ENCODE measurements around the gene FLT3LG.
A peak's percentile ranks its signal among the peaks of the same experiment; 100 is the strongest.
"Not testable (repeated sequence)": the region's sequence is repeated elsewhere in the genome, so short reads cannot be mapped to it uniquely, and the experiment has no call there.

The FLT3LG gene

DNA sequence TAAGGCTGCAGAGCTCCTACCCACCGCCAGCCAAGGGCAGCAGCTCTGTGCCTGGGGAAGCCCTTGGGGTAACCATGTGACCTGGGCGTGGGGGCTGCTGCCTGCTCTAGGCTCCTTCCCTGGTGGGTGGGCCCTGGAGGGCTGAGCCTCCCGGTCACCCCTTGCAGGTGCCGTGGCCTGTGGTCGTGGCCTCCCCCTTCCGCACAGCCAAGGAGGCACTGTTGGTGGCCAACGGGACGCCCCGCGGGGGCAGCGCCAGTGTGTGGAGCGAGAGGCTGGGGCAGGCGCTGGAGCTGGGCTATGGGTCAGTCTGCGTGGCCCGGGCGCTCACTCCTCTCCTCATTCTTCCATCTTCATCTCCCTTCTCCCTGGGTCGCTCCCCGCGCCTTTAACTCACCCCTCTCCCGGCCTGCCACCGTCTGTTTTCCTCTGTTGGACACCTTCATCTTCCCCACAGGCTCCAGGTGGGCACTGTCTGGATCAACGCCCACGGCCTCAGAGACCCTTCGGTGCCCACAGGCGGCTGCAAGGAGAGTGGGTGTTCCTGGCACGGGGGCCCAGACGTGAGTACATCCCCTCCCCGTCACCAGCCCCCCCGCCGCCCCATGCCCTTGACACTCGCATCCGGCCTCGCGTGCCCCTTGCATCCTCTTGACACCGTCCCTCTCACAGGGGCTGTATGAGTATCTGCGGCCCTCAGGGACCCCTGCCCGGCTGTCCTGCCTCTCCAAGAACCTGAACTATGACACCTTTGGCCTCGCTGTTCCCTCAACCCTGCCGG, 9.9 kb upstream of the FLT3LG start:
- H3K27ac Mint-ChIP-seq: peak overlapping the region; percentile 50

DNA sequence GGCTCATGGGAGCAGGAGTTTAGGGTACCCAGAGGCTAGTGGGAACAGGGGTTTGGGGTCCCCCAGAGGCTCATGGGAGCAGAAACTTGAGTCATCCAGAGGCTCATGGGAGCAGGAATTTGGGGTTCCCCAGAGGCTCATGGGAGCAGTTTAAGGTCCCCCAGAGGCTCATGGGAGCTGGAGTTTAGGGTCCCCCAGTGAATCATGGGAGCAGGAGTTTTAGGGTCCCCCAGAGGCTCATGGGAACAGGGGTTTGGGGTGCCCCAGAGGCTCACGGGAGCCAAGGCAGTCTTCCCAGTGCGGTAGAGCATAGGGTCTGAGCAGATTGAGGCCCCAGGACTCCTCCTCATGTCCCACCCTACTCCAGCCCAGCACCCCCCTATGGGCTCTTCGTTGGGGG, 8.6 kb upstream of the FLT3LG start:
- Mint-ChIP-seq H3K4me3 (no peak overlapping the region), H3K27ac (no peak overlapping the region), H3K4me1 (ENCODE audit: low read depth) (peaks cover 20% of the 10 kb centered on the region), H3K36me3 (ENCODE audit: low read depth) (peaks cover 52% of the 10 kb centered on the region), H3K27me3 (no peaks in the 10 kb centered on the region), H3K9me3 (no peaks in the 10 kb centered on the region)
- no peak for DNase-seq

More for the DNA sequence above, 9.9 kb upstream of the FLT3LG start:
- peaks cover 55% of the 10 kb centered on the region for H3K36me3 Mint-ChIP-seq (ENCODE audit: low read depth)
- H3K27me3 Mint-ChIP-seq: no peaks in the 10 kb centered on the region
- H3K4me1 Mint-ChIP-seq (ENCODE audit: low read depth): peaks cover 10% of the 10 kb centered on the region
- H3K9me3 Mint-ChIP-seq: no peaks in the 10 kb centered on the region
- DNase-seq: no peak
- H3K4me3 Mint-ChIP-seq: no peak overlapping the region

DNA sequence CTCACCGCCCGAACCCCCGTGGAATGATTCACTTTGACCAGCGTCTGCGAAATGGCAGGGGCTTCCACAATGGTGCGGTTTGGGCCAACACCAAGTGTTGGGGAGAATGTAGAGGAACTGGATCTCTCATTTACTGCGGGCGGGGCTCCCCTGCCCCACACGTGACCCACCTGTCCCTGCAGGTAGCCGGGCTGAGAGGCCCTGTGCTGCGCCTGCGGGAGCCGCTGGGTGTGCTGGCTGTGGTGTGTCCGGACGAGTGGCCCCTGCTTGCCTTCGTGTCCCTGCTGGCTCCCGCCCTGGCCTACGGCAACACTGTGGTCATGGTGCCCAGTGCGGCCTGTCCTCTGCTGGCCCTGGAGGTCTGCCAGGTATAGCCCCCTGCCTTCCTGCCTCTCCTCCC, 5.8 kb upstream of the FLT3LG start:
- no peak for DNase-seq
- Mint-ChIP-seq H3K9me3 (no peaks in the 10 kb centered on the region), H3K36me3 (ENCODE audit: low read depth) (peaks cover 53% of the 10 kb centered on the region), H3K27me3 (no peaks in the 10 kb centered on the region), H3K27ac (peak overlapping the region; percentile 95), H3K4me1 (ENCODE audit: low read depth) (peaks cover 44% of the 10 kb centered on the region), H3K4me3 (no peak overlapping the region)

DNA sequence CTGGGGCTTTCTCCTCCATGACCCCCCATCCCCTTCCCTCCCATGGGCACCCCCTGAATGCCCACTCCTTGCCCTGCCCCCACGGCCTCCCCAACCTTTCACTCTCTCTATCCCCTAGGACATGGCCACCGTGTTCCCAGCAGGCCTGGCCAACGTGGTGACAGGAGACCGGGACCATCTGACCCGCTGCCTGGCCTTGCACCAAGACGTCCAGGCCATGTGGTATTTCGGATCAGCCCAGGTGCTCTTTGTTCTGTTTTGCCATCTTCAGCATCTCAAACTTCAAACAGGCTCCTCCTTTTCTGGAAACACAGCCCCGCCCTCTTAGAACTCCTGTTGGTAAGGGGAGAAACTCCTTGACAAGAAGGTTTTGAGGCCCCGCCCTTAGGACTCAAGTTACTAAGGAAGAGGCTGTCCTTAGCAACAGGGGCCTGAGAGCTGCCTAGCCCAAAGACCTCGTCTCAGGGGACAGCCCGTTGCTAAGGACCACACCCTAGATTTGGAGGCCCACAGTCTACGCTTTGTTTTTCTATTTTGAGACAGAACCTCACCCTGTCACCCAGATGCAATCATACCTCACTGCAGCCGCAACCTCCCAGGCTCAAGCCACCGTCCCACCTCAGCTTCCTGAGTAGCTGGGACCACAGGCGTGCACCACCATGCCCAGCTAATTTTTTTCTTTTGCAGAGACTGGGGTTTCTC, 5.1 kb upstream of the FLT3LG start:
- Mint-ChIP-seq H3K27me3 (no peaks in the 10 kb centered on the region), H3K4me1 (ENCODE audit: low read depth) (peaks cover 51% of the 10 kb centered on the region), H3K4me3 (peak overlapping the region; percentile 58), H3K27ac (peak overlapping the region; percentile 95), H3K36me3 (ENCODE audit: low read depth) (peaks cover 53% of the 10 kb centered on the region), H3K9me3 (no peaks in the 10 kb centered on the region)
- peak; percentile 72 for DNase-seq

DNA sequence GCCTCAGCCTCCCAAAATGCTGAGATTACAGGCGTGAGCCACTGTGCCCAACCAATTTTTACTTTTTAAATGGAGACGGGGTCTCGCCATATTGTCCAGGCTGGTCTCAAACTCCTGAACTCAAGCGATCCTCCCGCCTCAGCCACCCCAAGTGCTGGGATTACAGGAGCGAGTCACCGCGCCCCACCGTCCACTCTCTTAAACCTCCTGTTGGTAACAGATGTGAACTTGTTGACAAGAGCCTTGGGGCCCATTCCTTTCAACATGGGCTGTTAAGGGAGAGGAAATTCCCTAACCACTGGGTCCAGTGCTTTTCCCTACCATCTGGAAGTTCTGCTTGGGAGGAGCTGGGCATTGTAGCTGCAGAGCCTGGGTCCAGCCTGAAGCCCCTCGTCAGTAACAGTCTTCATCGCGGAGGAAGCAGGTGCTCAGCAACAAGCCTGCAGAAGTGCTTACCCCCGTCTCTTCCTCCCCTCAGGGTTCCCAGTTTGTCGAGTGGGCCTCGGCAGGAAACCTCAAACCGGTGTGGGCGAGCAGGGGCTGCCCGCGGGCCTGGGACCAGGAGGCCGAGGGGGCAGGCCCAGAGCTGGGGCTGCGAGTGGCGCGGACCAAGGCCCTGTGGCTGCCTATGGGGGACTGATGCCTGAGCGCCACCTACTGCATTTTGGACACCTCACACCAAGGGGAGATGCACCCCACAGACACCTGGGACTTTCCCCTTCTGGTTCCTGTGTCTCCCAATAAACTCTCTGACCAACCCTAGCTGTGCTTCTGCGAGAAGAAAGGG, 4.0 kb upstream of the FLT3LG start:
- DNase-seq: peak; percentile 85
- Mint-ChIP-seq H3K9me3 (no peaks in the 10 kb centered on the region), H3K4me3 (peak overlapping the region; percentile 48), H3K27ac (peak overlapping the region; percentile 85), H3K27me3 (no peaks in the 10 kb centered on the region), H3K36me3 (ENCODE audit: low read depth) (peaks cover 44% of the 10 kb centered on the region), H3K4me1 (ENCODE audit: low read depth) (peaks cover 51% of the 10 kb centered on the region)

DNA sequence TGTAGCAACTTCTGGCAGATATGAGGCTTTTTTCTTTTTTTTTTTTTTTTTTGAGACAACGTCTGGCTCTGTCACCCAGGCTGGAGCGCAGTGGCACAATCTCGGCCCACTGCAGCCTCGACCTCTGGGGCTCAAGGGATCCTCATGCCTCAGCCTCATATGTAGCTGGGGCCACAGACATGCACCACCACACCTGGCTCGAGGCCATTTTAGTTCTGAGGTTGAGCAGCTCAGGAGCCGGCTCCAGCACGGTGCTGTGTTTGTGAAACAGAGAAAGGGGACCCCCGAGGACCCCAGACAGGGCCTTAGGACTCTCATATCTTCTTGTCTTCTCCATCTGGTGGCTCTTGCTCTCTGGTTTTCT, 3.4 kb upstream of the FLT3LG start:
- no peak for DNase-seq
- H3K36me3 Mint-ChIP-seq (ENCODE audit: low read depth): peaks cover 38% of the 10 kb centered on the region
- H3K9me3 Mint-ChIP-seq: no peaks in the 10 kb centered on the region
- H3K27ac Mint-ChIP-seq: peak overlapping the region; percentile 85
- H3K4me1 Mint-ChIP-seq (ENCODE audit: low read depth): peaks cover 56% of the 10 kb centered on the region
- H3K4me3 Mint-ChIP-seq: peak overlapping the region; percentile 48
- H3K27me3 Mint-ChIP-seq: no peaks in the 10 kb centered on the region

DNA sequence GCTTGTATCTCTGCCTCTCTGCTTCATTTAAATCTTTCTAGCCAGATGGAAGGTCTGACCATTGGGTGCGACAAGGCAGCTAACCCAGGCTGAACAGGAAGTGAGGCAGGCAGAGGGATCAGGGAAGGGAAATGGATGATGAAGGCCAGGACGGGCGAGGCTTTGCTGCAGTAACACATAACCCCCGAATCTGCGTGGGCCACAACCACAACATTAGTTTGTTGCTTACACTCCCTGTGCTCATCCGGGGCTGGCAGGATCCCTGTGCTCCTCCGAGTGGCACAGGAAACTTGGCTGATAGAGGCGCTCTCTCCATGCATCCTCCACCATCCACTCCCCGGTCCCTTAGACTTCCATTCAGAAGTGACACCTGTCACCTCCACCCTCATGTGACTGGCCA, 1.1 kb upstream of the FLT3LG start:
- peaks cover 65% of the 10 kb centered on the region for H3K4me1 Mint-ChIP-seq (ENCODE audit: low read depth)
- H3K27me3 Mint-ChIP-seq: no peaks in the 10 kb centered on the region
- no peaks in the 10 kb centered on the region for H3K9me3 Mint-ChIP-seq
- H3K36me3 Mint-ChIP-seq (ENCODE audit: low read depth): peaks cover 44% of the 10 kb centered on the region
- DNase-seq: peak; percentile 48
- H3K27ac Mint-ChIP-seq: peak overlapping the region; percentile 92
- peak overlapping the region; percentile 81 for H3K4me3 Mint-ChIP-seq

DNA sequence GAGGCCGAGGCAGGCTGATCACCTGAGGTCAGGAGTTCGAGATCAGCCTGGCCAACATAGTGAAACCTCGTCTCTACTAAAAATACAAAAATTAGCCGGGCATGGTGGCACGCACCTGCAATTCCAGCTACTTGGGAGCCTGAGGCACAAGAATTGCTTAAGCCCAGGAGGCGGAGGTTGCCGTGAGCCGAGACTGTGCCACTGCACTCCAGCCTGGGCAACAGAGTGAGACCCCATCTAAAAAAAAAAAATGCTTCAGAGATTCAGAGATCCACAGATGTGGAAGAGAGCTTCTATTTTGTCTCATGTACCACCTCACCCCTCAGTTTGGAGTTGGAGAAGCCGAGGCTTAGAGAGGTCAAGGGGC, 531 bp upstream of the FLT3LG start:
- H3K9me3 Mint-ChIP-seq, H3K27me3 Mint-ChIP-seq, DNase-seq: not testable (repeated sequence)
- H3K36me3 Mint-ChIP-seq (ENCODE audit: low read depth): peaks cover 43% of the 10 kb centered on the region
- peak overlapping the region; percentile 92 for H3K27ac Mint-ChIP-seq
- peak overlapping the region; percentile 81 for H3K4me3 Mint-ChIP-seq
- H3K4me1 Mint-ChIP-seq (ENCODE audit: low read depth): peaks cover 63% of the 10 kb centered on the region

DNA sequence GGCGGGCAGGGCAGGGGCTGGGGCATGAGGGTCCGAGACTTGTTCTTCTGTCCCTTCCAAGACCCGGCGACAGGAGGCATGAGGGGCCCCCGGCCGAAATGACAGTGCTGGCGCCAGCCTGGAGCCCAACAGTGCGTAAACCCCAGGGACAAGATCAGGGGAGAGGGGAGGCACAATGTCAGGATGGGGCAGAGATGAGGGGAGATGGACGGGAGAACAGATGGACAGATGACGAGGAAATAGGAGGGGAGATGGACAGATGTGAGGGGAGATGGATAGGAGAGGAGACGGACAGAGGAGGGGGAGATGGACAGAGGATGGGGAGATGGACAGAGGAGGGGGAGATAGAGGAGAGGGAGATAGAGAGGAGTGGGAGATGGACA, 518 bp downstream of the FLT3LG start:
- Mint-ChIP-seq H3K4me3 (peak overlapping the region; percentile 81), H3K27me3 (no peaks in the 10 kb centered on the region), H3K36me3 (ENCODE audit: low read depth) (peaks cover 43% of the 10 kb centered on the region), H3K4me1 (ENCODE audit: low read depth) (peaks cover 58% of the 10 kb centered on the region), H3K27ac (peak overlapping the region; percentile 92), H3K9me3 (no peaks in the 10 kb centered on the region)
- DNase-seq: no peak

DNA sequence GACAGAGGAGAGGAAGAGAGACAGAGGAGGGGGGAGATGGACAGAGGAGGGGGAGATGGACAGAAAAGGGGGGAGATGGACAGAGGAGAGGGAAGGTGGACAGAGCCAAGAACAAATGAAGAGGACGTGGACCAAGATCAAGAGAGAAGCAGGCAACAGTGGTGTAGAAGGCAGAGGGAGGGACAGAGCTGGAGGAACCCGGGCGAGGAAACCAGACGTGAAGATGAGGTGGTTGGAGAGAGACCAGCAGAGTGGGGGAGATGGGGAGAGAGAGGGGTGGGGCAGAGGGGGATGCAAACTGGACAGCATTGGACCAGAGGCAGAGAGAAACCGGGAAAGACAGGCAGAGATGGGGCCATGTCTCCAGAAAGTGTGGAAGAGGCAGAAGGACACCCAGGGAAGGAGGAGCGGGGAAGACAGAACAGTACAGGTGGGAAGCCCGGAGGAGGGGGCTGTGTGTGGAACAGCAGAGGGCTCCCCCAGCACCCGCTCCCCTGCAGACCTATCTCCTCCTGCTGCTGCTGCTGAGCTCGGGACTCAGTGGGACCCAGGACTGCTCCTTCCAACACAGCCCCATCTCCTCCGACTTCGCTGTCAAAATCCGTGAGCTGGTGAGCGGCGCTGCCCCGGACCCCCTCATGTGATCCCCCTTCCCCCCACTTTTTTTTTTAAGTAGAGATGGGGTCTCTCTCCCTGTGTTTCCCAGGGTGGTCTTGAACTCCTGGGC, 1.3 kb downstream of the FLT3LG start:
- peaks cover 43% of the 10 kb centered on the region for H3K36me3 Mint-ChIP-seq (ENCODE audit: low read depth)
- no peaks in the 10 kb centered on the region for H3K9me3 Mint-ChIP-seq
- H3K27ac Mint-ChIP-seq: peak overlapping the region; percentile 92
- H3K4me1 Mint-ChIP-seq (ENCODE audit: low read depth): peaks cover 54% of the 10 kb centered on the region
- peak; percentile 48 for DNase-seq
- no peaks in the 10 kb centered on the region for H3K27me3 Mint-ChIP-seq
- H3K4me3 Mint-ChIP-seq: peak overlapping the region; percentile 81

DNA sequence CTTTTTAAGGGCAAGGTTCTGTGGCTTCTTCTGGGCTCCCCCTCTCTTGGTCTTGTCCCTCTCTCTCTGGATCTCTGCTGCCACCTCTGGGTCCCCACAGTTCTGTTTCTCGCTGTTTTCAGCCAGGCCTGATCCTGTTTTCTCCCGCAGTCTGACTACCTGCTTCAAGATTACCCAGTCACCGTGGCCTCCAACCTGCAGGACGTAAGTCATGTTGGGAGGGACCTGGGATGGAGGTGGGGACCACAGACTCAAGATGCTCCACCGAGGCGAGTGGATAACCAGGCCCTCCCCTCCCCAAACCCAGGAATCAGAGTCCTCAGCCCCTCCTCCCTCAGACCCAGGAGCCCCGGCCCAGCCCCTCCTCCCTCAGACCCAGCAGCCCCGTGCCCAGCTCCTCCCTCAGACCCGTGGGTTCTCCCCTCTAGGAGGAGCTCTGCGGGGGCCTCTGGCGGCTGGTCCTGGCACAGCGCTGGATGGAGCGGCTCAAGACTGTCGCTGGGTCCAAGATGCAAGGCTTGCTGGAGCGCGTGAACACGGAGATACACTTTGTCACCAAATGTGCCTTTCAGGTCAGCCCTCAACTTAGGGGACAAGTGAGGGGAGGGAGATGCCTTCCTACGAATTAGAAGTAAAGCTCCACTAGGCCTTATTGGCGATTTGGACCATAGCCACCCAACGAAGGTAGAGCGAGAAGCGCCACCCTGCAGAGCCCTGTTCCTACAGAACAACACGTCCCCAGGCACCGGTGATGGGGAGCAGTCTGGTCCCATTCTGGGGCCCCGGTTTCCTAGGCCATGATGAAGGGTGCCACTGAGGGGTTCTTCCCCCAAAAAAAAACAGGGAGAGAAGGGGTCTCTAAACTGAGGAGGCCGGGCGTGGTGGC, 2.2 kb downstream of the FLT3LG start:
- Mint-ChIP-seq H3K4me3 (peak overlapping the region; percentile 81), H3K27ac (peak overlapping the region; percentile 92), H3K36me3 (ENCODE audit: low read depth) (peaks cover 41% of the 10 kb centered on the region), H3K27me3 (no peaks in the 10 kb centered on the region), H3K4me1 (ENCODE audit: low read depth) (peaks cover 50% of the 10 kb centered on the region), H3K9me3 (no peaks in the 10 kb centered on the region)
- peak; percentile 84 for DNase-seq

DNA sequence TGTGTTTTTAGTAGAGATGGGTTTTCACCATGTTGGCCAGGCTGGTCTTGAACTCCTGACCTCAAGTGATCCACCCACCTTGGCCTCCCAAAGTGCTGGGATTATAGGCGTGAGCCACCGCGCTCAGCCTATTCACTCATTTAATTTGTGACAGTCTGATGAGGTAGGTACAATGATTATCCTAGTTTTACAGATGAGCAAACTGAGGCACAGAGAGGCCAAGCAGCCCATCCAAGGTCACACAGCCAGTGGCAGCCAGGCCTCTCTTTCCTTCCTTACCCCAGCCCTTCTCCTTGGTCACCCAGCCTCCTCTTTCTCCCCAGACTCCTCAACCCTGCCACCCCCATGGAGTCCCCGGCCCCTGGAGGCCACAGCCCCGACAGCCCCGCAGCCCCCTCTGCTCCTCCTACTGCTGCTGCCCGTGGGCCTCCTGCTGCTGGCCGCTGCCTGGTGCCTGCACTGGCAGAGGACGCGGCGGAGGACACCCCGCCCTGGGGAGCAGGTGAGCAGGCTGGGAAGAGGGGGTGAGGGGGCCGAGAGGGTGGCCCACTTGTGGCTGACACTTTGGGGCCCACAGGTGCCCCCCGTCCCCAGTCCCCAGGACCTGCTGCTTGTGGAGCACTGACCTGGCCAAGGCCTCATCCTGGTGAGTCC, 6.1 kb downstream of the FLT3LG start:
- Mint-ChIP-seq H3K27ac (peak overlapping the region; percentile 63), H3K9me3 (no peaks in the 10 kb centered on the region), H3K36me3 (ENCODE audit: low read depth) (peaks cover 70% of the 10 kb centered on the region), H3K27me3 (no peaks in the 10 kb centered on the region), H3K4me1 (ENCODE audit: low read depth) (peaks cover 31% of the 10 kb centered on the region), H3K4me3 (no peak overlapping the region)
- DNase-seq: no peak

DNA sequence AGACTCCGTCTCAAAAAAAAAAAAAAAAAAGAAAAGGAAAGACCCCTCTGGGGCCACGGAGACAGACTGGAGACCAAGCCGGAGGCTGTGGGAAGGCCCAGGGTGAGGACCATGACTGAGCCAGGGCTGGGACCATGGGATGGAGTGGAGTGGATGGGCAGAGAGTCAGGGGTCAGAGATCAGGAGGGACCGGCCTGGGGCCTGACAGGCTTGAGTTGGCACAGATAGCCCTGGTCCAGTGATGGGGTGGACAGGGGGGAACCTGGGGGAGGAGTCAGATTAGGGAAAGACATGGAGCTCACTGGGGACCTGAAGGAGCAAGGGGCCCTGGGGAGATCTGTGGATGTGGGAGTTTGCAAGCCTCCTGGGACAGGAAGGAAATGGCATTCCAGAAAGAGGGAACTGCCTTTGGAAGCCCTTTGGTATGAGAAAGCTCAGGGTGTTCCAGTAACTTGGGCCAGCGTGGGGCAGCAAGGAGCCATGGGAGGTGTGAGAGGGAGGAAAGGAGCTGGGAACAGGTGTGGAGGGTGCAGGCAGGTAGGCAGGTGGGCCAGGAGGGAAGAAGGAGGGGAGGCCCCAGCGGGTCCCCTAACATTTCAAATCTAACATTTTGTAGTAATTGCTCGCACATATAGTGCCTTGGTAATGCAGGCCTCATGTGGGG, 7.1 kb downstream of the FLT3LG start:
- Mint-ChIP-seq H3K36me3 (ENCODE audit: low read depth) (peaks cover 72% of the 10 kb centered on the region), H3K4me1 (ENCODE audit: low read depth) (peaks cover 25% of the 10 kb centered on the region), H3K27ac (peak overlapping the region; percentile 76), H3K4me3 (no peak overlapping the region), H3K27me3 (no peaks in the 10 kb centered on the region), H3K9me3 (no peaks in the 10 kb centered on the region)
- no peak for DNase-seq

All from activated T-cell treated with anti-CD3 and anti-CD28 coated beads, Interleukin-2, amount 50 U/mL, for 24 hours (primary cell).